Activated naive CD8-positive, alpha-beta T cell treated with anti-CD3 and anti-CD28 coated beads, Interleukin-2, amount 50 U/mL, for 24 hours (primary cell): ENCODE measurements around the gene TACC3.

Experiments
- ATAC-seq: fragments of 150-1000 bp; cut with Tn5 transposase; one replicate; pipeline ENCODE4 v1.10.0; 2021
- DNase-seq: peaks from one replicate; pipeline ENCODE4 v3.0.0; 2021
- H3K27ac Mint-ChIP-seq: one replicate; pipeline ENCODE4 v1.8.0; 2021; ENCODE audit warnings: mild to moderate bottlenecking, mixed read lengths
- H3K27me3 Mint-ChIP-seq: one replicate; pipeline ENCODE4 v1.8.0; 2021; ENCODE audit warnings: mixed read lengths
- H3K36me3 Mint-ChIP-seq: one replicate; pipeline ENCODE4 v1.8.0; 2021; ENCODE audit warnings: low read depth, mixed read lengths
- H3K4me1 Mint-ChIP-seq: one replicate; pipeline ENCODE4 v1.8.0; 2021; ENCODE audit warnings: mixed read lengths
- H3K4me3 Mint-ChIP-seq: one replicate; pipeline ENCODE4 v1.8.0; 2021; ENCODE audit warnings: mild to moderate bottlenecking, moderate library complexity, mixed read lengths
- H3K9me3 Mint-ChIP-seq: one replicate; pipeline ENCODE4 v1.8.0; 2021; ENCODE audit warnings: mixed read lengths

TACC3 gene

DNA sequence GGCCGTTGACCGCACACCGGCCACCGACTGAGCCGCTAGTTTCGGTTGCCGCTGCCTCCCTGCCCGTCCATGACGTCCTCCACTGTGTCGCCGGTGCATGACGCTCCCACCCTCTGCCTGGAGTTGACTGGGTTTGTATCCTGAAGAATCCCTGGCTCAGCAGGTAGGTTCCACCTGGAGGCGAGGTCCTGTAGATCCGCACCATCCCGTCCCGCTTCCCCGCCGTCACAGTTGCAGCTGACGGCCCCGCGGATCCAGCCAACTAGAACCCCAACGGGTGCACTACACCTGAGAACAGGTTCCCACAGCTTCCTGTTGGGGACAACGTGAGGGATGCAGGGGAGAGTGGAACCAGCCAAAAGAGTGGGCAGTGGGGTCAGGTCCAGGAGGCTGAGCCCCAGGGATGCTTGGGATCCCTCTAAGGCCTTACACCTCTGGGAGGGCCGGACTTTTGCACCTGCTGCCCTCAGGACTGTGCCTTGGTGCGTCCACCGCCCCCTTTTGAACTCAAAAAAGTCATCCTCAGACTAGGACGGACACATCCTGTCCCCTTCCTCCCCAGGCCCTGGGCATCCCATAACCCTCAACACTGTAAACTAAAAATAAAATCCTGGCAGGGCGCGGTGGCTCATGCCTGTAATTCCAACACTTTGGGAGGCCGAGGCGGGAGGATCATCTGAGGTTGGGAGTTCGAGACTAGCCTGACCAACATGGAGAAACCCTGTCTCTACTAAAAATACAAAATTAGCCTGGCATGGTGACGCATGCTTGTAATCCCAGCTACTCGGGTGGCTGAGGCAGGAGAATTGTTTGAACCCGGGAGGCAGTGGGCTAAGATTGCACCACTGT, 8.1 kb upstream of the TACC3 start:
- peak overlapping the region; percentile 98 for H3K4me3 Mint-ChIP-seq
- peak; percentile 3 for ATAC-seq
- H3K27ac Mint-ChIP-seq = peak overlapping the region; percentile 94
- DNase-seq = no peak
- peaks cover 63% of the 10 kb centered on the region for H3K4me1 Mint-ChIP-seq
- H3K36me3 Mint-ChIP-seq = peaks cover 50% of the 10 kb centered on the region
- H3K27me3 Mint-ChIP-seq = no peaks in the 10 kb centered on the region
- no peaks in the 10 kb centered on the region for H3K9me3 Mint-ChIP-seq

DNA sequence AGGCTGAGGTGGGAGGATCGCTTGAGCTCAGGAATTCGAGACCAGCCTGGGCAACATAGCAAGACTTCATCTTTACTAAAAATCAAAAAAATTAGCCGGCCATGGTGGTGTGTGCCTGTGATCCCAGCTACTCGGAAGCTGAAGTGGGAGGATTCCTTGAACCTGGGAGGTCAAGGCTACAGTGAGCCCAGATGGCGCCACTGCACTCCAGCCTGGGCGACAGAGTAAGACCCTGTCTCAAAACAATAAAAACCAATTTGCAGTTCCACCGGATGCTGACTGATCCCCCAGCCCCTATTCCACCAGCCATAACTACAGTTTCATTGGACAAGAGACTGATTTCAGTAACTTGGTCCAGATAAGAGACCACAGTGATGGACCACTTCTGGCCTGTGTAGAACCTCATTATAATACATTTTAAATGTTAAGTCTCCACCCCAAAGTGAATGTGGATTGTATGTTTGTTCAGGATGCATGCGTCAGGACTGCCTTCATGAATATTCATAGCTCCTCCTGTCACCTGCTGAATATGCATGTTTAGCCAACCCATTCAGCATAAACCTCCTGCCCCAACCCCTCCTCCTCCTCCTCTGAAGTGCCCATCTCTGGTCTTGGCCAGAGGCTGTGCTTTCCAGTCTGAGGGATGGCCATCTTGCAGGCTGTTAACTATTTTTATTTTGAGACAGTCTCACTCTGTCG, 6.9 kb upstream of the TACC3 start:
- peak overlapping the region; percentile 94 for H3K27ac Mint-ChIP-seq
- H3K36me3 Mint-ChIP-seq = peaks cover 40% of the 10 kb centered on the region
- peaks cover 58% of the 10 kb centered on the region for H3K4me1 Mint-ChIP-seq
- DNase-seq = no peak
- peak overlapping the region; percentile 98 for H3K4me3 Mint-ChIP-seq
- no peaks in the 10 kb centered on the region for H3K27me3 Mint-ChIP-seq
- no peaks in the 10 kb centered on the region for H3K9me3 Mint-ChIP-seq
- ATAC-seq = no peak

DNA sequence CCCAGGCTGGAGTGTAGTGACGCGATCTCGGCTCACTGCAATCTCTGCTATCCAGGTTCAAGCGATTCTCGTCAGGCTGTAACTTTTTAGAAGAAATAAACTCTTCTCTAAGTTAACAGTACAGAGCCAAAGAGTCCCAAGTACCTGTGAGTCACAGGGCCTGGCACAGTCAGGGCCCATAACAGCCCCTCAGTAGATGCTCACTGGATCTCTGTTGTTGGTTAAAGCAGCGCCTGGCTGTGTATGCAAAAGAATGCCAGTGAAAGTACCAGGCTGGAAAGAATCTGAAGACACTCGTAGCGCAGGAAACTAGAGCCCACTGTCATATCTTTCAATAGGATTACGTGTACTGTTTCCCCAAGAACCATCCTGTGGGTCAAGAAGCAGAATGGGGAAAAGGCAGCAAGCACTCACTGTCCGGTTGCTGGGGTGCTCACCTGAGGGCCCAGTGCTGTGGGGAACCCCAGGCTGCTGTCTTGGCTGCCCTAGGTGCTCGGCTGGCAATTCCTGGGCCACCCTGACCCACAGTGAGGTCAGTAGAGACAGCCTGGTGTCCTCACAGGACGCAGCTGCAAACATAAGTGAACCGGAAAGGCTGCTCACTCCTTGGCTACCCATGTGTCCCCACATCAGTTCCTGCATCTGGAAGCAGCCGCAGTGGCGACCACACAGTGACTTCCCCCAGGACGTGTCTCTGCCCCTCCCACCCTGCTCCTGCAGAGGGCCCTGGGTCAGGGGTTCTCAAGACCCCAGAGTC, 6.1 kb upstream of the TACC3 start:
- Mint-ChIP-seq H3K4me3 (peak overlapping the region; percentile 98), H3K9me3 (no peaks in the 10 kb centered on the region), H3K36me3 (peaks cover 34% of the 10 kb centered on the region), H3K4me1 (peaks cover 56% of the 10 kb centered on the region), H3K27me3 (no peaks in the 10 kb centered on the region), H3K27ac (peak overlapping the region; percentile 94)
- ATAC-seq = no peak
- DNase-seq = no peak

DNA sequence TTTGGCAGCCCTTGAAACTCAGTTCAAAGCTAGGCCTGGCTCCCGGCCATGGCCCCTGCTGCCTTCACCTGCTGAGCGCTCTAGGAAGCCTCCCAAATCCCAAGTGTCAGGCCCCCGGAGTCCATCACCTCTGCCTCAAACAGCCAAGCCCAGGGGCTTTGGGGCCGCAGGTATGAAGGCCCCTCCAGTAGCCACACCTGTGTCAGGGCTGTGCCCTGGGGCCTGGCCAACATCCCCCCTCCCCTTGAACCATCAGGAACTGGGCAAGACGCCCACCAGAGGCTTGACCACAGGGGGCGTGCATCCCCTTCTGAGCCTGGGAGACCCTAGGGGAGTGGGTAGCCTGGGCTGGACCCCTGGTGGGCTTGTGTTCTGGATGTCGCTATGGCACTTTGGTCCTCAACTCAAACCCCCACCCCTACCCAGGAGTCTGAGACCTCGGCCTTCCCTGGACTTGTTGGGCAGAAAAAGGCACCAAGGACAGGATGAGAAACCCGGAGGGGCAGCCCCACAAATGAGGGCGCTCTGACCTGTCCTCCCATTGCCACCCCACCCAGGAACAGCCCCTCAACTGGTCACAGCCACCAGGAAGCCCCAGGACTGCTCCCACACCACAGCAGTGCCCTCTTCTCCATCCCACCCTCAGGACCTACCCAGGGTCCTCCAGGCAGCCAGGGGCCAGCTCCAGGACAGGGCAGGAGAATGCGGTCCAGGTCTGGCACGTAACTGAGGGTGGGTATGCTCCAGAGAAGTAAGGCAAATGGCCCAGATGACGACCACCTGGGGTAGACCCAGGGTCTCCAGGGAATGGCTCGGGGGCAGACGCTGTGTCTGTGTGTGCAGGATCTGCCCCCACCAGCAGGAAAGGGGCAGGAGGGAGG, 5.0 kb upstream of the TACC3 start:
- no peaks in the 10 kb centered on the region for H3K27me3 Mint-ChIP-seq
- peak overlapping the region; percentile 60 for H3K27ac Mint-ChIP-seq

DNA sequence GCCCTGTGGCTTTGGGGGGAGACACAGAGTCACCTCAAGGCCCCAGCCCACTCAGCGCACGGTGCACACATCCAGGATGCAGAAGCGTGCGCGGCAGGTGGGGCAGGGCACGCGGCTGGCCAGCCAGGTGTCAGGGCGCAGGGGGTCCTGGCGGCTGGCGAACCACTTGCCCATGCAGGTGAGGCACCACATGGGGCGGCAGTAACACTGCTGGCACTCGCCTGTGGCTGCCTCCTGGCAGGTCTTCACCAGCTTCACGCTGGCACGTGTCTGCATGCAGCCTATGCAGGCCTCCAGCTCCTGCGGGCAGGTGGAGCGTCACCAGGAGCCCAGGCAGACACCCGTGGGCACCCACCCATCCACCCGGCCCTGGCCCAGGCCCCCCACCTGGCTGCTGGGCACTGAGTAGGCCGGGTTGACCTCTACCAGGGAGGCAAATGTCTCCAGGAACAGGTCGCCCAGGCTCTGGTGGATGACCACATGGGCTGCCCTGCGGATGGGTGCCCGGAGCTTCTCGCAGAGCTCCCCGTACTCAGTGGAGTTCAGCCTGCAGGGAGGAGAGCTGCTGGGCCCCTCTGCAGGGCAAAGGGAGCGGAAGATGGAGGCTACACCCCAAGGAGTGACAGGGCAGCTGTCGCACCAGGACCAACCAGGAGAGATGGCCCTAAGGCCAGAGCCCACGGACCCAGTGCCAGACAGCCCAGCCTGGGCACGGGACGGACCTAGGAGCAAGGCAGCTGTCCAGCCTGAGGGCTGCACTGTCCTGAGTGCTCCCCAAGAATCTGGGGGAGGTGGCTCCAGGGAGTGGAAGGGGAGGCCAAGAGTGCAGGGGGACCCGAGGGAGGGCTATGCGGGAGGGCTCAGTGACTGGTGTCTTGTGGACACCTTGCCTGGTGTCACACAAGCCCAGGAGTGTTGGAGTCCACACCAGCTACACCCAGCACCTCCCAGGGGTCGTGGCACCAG, 3.9 kb upstream of the TACC3 start:
- no peaks in the 10 kb centered on the region for H3K9me3 Mint-ChIP-seq
- H3K27ac Mint-ChIP-seq = no peak overlapping the region
- peaks cover 30% of the 10 kb centered on the region for H3K36me3 Mint-ChIP-seq
- peaks cover 49% of the 10 kb centered on the region for H3K4me1 Mint-ChIP-seq
- ATAC-seq = no peak
- no peak for DNase-seq
- no peaks in the 10 kb centered on the region for H3K27me3 Mint-ChIP-seq
- H3K4me3 Mint-ChIP-seq = no peak overlapping the region

More for the DNA sequence above, 5.0 kb upstream of the TACC3 start:
- ATAC-seq (no peak), DNase-seq (no peak)
- H3K4me1 Mint-ChIP-seq = peaks cover 46% of the 10 kb centered on the region
- H3K36me3 Mint-ChIP-seq = peaks cover 26% of the 10 kb centered on the region
- no peak overlapping the region for H3K4me3 Mint-ChIP-seq
- no peaks in the 10 kb centered on the region for H3K9me3 Mint-ChIP-seq

DNA sequence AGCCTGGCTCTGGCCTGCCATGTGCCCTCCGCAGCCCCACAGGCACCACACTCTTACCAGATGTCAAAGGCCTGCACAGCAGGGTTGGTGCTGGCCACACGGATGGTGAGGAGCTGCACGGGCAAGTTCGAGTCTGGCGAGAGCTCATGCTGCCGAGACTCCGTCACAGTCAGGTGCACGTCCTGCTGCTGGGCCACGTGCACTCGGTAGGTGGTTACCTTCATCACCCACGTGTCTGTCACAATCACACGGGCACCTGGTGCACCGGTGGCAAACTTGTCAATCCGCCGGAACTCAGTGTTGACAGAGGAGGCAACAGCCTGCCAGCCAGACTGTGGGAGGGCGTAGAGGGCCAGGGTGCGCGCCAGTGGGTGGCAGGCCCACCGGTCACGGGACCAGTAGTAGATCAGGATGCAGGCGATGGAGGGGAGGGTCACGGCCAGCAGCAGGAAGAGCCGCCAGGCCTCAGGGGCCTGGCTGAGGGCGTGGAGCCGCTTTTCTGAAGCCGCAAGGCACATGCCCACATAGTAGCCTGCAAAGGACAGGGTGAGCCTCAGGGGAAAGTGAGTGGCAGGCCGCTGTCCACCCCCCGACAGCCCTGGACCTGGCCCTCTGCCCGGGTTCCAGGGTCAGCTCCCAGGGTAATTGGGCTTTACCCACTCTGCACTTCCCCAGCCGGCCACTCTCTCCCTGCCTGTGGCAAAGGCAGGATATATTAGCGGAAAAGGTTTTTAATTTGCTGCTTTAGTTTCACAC, 3.0 kb upstream of the TACC3 start:
- Mint-ChIP-seq H3K9me3 (no peaks in the 10 kb centered on the region), H3K27me3 (no peaks in the 10 kb centered on the region), H3K27ac (no peak overlapping the region), H3K4me1 (peaks cover 54% of the 10 kb centered on the region), H3K4me3 (no peak overlapping the region), H3K36me3 (peaks cover 32% of the 10 kb centered on the region)
- no peak for ATAC-seq
- no peak for DNase-seq

DNA sequence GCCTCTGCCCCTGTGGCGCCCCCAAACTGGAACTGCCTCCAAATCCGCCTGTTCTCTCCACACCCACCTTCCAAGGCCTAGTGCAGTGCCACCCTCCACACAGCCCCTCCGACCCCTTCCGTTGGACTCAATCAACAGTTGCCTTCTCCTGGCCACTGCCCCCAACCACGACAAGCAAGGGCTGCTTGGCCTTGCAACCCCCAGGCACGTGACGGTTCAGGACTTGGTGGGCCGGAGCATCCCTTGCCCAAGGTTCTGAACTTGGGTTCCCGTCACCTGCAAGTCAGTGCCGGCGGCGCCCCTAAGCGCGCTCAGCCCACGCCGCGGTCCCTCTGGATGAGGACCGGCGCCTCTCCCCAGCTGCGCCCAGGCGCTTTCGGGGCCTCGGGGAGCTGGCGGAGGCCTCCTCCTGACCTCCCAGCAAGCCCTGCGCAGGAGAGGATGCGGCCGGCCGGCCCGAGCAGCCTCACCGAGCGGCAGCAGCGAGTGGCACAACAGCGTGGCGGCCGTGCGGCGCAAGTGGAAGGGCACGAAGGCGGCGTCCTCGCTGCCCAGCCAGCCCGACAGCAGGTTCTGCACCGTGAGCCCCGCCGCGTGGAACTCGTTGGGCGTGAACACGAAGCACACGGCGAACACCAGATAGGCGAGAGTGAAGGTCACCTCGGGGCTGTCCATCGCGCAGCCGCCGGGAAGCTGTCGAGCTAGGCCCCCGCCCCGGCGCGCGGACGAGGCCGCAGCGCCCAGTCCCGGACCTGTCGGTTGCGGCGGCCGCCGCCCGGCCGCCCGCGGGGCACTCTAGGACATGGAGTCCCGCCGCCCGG, 948 bp upstream of the TACC3 start:
- peak; percentile 9 for ATAC-seq
- Mint-ChIP-seq H3K4me3 (peak overlapping the region; percentile 92), H3K36me3 (peaks cover 33% of the 10 kb centered on the region)

DNA sequence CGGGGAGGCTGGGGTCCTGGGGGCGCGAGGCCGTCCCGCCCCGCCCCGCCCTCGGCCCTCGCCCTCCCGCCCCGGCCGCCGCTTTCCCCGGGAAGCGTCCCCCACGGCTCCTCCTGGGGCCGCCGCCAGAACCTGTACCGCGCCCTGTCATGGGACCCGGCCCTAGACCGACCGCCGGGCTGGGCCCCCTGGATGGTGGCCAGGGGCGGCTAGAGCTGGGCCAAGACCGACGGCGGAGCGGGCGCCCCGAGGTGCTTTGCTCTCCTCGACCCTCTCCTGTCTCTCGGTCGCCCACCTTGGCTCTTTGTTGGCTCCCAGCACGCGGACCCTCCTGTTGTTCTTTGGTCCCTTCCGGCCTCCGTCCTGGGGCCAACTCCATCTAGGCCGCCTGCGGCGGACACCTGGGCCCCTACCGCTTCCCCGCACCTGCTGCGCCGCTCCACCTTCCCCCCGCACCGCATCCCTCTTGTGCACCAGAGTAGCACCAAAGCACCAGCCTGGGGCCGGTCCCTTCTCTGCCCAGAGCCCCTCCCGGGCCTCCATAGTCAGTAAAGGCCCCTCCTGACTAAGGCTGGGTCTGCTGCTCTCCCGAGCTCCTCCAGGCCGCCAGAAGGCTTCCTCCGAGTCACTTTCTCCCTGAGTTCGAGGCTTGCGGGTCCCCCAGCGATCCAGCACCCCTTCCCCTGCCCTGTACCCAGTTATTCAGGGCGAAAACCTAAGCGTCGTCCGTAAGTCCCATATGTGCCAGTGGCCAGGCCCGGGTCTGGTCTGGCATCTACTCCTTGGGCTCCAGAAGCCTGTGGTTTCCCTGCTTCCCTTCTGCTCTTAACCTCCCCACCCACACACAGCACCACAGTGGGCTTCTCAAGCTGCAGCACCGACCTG, 587 bp downstream of the TACC3 start:
- Mint-ChIP-seq H3K4me3 (peak overlapping the region; percentile 98), H3K36me3 (peaks cover 42% of the 10 kb centered on the region), H3K4me1 (peaks cover 56% of the 10 kb centered on the region), H3K9me3 (no peaks in the 10 kb centered on the region), H3K27ac (peak overlapping the region; percentile 95), H3K27me3 (no peaks in the 10 kb centered on the region)
- ATAC-seq = no peak
- DNase-seq = no peak

More for the DNA sequence above, 948 bp upstream of the TACC3 start:
- Mint-ChIP-seq H3K4me1 (peaks cover 53% of the 10 kb centered on the region), H3K27ac (peak overlapping the region; percentile 88), H3K27me3 (no peaks in the 10 kb centered on the region), H3K9me3 (no peaks in the 10 kb centered on the region)
- DNase-seq = peak; percentile 56

DNA sequence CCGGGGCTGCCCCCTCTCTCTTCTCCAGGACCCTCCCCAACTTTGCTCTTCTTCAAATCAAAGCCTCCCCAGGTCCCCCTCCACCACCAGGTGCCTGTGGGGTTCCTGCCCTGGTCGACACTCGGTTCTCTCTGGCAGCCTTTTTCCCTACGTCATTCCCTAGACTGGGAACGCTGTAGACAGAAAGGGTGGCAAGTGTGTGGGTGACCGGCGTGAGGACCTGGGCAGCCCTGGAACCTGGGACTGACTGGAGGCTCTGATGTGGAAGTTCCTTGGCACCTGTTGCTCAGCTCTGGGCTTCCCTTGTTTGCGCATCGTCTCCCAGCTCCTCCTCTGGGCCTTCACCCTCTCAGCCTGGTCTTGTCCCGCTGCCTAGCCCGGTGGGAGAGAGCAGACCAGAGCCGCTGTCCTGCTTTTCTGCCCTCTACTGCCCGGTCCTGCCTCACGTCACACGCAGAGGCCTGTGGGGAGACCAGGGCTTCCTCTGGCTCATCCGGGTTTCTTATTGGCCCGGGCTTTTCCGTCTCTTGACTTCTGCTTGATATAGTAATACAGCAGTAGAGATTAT, 1.3 kb downstream of the TACC3 start:
- peaks cover 47% of the 10 kb centered on the region for H3K36me3 Mint-ChIP-seq
- no peak for ATAC-seq
- H3K4me1 Mint-ChIP-seq = peaks cover 63% of the 10 kb centered on the region

DNA sequence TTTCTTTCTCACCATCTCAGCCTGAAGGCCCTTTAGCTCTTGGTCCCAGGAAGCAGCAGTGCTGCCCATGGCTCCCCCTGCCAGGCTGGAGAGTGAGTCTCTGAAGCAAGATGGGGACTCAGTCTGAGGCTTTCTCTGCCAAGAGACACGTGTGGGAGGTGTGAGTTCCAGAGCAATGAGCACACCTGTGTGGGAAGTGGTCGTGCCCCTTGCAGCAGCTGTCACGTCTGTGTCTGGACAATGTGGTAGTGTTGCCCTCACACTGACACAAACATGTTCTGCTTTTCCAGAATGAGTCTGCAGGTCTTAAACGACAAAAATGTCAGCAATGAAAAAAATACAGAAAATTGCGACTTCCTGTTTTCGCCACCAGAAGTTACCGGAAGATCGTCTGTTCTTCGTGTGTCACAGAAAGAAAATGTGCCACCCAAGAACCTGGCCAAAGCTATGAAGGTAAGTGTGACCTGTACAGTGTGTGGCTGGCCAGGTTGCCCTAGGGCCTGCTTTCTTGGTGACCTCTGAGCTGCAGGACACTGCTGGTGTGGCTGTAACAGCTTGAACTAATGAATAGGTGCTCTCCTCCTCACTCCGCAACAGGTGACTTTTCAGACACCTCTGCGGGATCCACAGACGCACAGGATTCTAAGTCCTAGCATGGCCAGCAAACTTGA, 1.9 kb downstream of the TACC3 start:
- Mint-ChIP-seq H3K9me3 (no peaks in the 10 kb centered on the region), H3K27me3 (no peaks in the 10 kb centered on the region)

More for the DNA sequence above, 1.3 kb downstream of the TACC3 start:
- Mint-ChIP-seq H3K27ac (peak overlapping the region; percentile 95), H3K9me3 (no peaks in the 10 kb centered on the region), H3K4me3 (peak overlapping the region; percentile 98), H3K27me3 (no peaks in the 10 kb centered on the region)
- no peak for DNase-seq

More for the DNA sequence above, 1.9 kb downstream of the TACC3 start:
- Mint-ChIP-seq H3K4me1 (peaks cover 63% of the 10 kb centered on the region), H3K4me3 (peak overlapping the region; percentile 98), H3K36me3 (peaks cover 50% of the 10 kb centered on the region), H3K27ac (peak overlapping the region; percentile 95)
- DNase-seq = peak; percentile 58
- peak; percentile 37 for ATAC-seq
